GM23338 (cell line): Measurements from ENCODE around the gene PKLR. TPM values are rescaled to one million over a fixed set of nuclear protein-coding genes. Genes with fewer than 3 reads are reported as not detected.

ENCODE experiments used
- ATAC-seq: fragments of 200-7000 bp; cut with Tn5 transposase; 3 replicates; pipeline ENCODE4 v1.9.1; 2020
- DNase-seq: peaks from one replicate; pipeline ENCODE4 v3.0.0-alpha.2; 2015; ENCODE audit warnings: low spot score
- H2AFZ ChIP-seq: fragments of 200-600 bp; sonication (generic); 2 replicates; pipeline ENCODE4 v1.8.0; 2016; ENCODE audit warnings: antibody characterized with exemption, mild to moderate bottlenecking, moderate library complexity
- H3F3A ChIP-seq: fragments of 200-600 bp; sonication (generic); replicated peaks from 2 replicates; pipeline ENCODE4 v1.8.0; 2017; ENCODE audit warnings: antibody characterized with exemption, mixed run types, low read depth
- H3K27ac ChIP-seq: fragments of 200-600 bp; sonication (generic); 2 replicates; pipeline ENCODE4 v1.6.1; 2016; ENCODE audit warnings: low read depth
- H3K27me3 ChIP-seq: fragments of 200-600 bp; sonication (generic); 2 replicates; pipeline ENCODE4 v1.8.0; 2016; ENCODE audit warnings: mild to moderate bottlenecking, mixed run types, moderate library complexity; ENCODE audit not compliant: insufficient read depth
- H3K36me3 ChIP-seq: fragments of 200-600 bp; sonication (generic); 2 replicates; pipeline ENCODE4 v1.8.0; 2016; ENCODE audit warnings: mild to moderate bottlenecking; ENCODE audit not compliant: insufficient read depth
- H3K4me1 ChIP-seq: fragments of 200-600 bp; sonication (generic); 2 replicates; pipeline ENCODE4 v1.8.0; 2016; ENCODE audit warnings: mild to moderate bottlenecking, moderate library complexity; ENCODE audit not compliant: insufficient read depth
- H3K4me2 ChIP-seq: fragments of 200-600 bp; sonication (generic); 2 replicates; pipeline ENCODE4 v1.7.1; 2017; ENCODE audit warnings: mixed run types
- H3K4me3 ChIP-seq: fragments of 200-600 bp; sonication (generic); 2 replicates; pipeline ENCODE4 v1.6.1; 2016; ENCODE audit warnings: mixed run types
- H3K79me2 ChIP-seq: fragments of 200-600 bp; sonication (generic); replicated peaks from 2 replicates; pipeline ENCODE4 v1.8.0; 2017; ENCODE audit warnings: mild to moderate bottlenecking; ENCODE audit not compliant: insufficient read depth
- H3K9me2 ChIP-seq: fragments of 200-600 bp; sonication (generic); 2 replicates; pipeline ENCODE4 v1.8.0; 2017; ENCODE audit not compliant: insufficient read depth
- H4K20me1 ChIP-seq: fragments of 200-600 bp; sonication (generic); replicated peaks from 2 replicates; pipeline ENCODE4 v1.8.0; 2017; ENCODE audit warnings: mild to moderate bottlenecking; ENCODE audit not compliant: insufficient read depth
- H3K27ac Mint-ChIP-seq: 2 replicates; pipeline ENCODE4 v1.8.0; 2020; ENCODE audit warnings: inconsistent platforms, mild to moderate bottlenecking, moderate library complexity, mixed read lengths
- H3K27me3 Mint-ChIP-seq: 3 replicates; pipeline ENCODE4 v1.8.0; 2022; ENCODE audit warnings: low read depth, mild to moderate bottlenecking, moderate library complexity, mixed read lengths, inconsistent platforms; ENCODE audit not compliant: insufficient read depth, poor library complexity
- H3K36me3 Mint-ChIP-seq: 3 replicates; pipeline ENCODE4 v1.8.0; 2021; ENCODE audit warnings: low read depth, mild to moderate bottlenecking, inconsistent platforms, moderate library complexity, mixed read lengths
- H3K4me1 Mint-ChIP-seq: 3 replicates; pipeline ENCODE4 v1.8.0; 2020; ENCODE audit warnings: mild to moderate bottlenecking, inconsistent platforms, mixed read lengths
- H3K4me3 Mint-ChIP-seq: 3 replicates; pipeline ENCODE4 v1.8.0; 2021; ENCODE audit warnings: moderate library complexity, mild to moderate bottlenecking, inconsistent platforms, mixed read lengths
- H3K9me3 Mint-ChIP-seq: 3 replicates; pipeline ENCODE4 v1.8.0; 2020; ENCODE audit warnings: moderate library complexity, mild to moderate bottlenecking, inconsistent platforms, mixed read lengths
- CREB1 ChIP-seq: fragments of 250-450 bp; sonication (Bioruptor Pico); IDR thresholded peaks from 2 replicates; pipeline ENCODE4 v1.5.0; 2020; ENCODE audit warnings: low read depth, mild to moderate bottlenecking, moderate library complexity
- CTCF ChIP-seq, 2 experiments: fragments of 200-600 bp in 1 of 2; sonication (generic) in 1 of 2; conservative IDR thresholded peaks; 2 replicates each; pipeline versions ENCODE4 v1.5.1 to v1.6.1; 2016 to 2017; ENCODE audit warnings: antibody characterized with exemption in 2 of 2, low read depth in 2 of 2, mild to moderate bottlenecking in 2 of 2, moderate library complexity in 1 of 2
- ETS1 ChIP-seq: IDR thresholded peaks from 2 replicates; pipeline ENCODE4 v1.6.1; 2016; ENCODE audit warnings: antibody characterized with exemption
- EZH2 ChIP-seq: fragments of 200-600 bp; sonication (generic); IDR thresholded peaks from one replicate; pipeline ENCODE4 v1.8.0; 2017; ENCODE audit warnings: antibody characterized with exemption, mild to moderate bottlenecking, low read depth; ENCODE audit not compliant: unreplicated experiment
- EZH2phosphoT487 ChIP-seq: fragments of 200-600 bp; sonication (generic); IDR thresholded peaks from one replicate; pipeline ENCODE4 v1.8.1; 2018; ENCODE audit warnings: antibody characterized with exemption; ENCODE audit not compliant: unreplicated experiment
- JUNB ChIP-seq: IDR thresholded peaks from one replicate; pipeline ENCODE4 v1.6.1; 2016; ENCODE audit warnings: antibody characterized with exemption; ENCODE audit not compliant: unreplicated experiment
- NANOG ChIP-seq: IDR thresholded peaks from 2 replicates; pipeline ENCODE4 v1.6.1; 2016; ENCODE audit warnings: antibody characterized with exemption, borderline replicate concordance
- POLR2AphosphoS5 ChIP-seq: IDR thresholded peaks from 2 replicates; pipeline ENCODE4 v1.6.1; 2016; ENCODE audit warnings: antibody characterized with exemption, low read depth
- ZNF114 ChIP-seq: fragments of 250-450 bp; sonication (Bioruptor Pico); IDR thresholded peaks from 2 replicates; pipeline ENCODE4 v1.5.0; 2020; ENCODE audit warnings: mild to moderate bottlenecking, moderate library complexity
- ZNF331 ChIP-seq: fragments of 250-450 bp; sonication (Bioruptor Pico); IDR thresholded peaks from 2 replicates; pipeline ENCODE4 v1.5.0; 2020; ENCODE audit warnings: low read depth, mild to moderate bottlenecking, moderate library complexity
- polyA plus RNA-seq: library from polyadenylated mRNA; unstranded; fragments of >200 nt; fragmentation: Nextera tagmentation; extraction: Ambion mirVana; gene quantifications from 2 replicates; pipeline ENCODE4 v1.2.1, GENCODE V29; 2016
- total RNA-seq: library from RNA; depleted of rRNA; stranded (reverse); fragments of >200 nt; shearing (Covaris generic); gene quantifications from 2 replicates; pipeline ENCODE4 v1.2.3, GENCODE V29; 2014
- TF ChIP-seq, protein P1 (sequence below): IDR thresholded peaks from one replicate; pipeline ENCODE4 v1.6.1; 2018; ENCODE audit warnings: antibody characterized with exemption; ENCODE audit not compliant: unreplicated experiment

The PKLR gene
- total and polyA plus RNA-seq, 2 experiments from 2014 or later: 2.0 to 3.7 TPM

GRCh38 chr1:155325603-155325893 is 24.3 kb upstream of the PKLR start:
- peaks cover 19% of the 10 kb centered on the region for H3K4me1 ChIP-seq
- H3K79me2 ChIP-seq: 0 out of 2 replicates have a peak, but pooled peaks cover 5% of the 10 kb centered on the region
- H3K4me3 ChIP-seq: peak overlapping the region; percentile 99
- H3F3A ChIP-seq: peaks cover 22% of the 10 kb centered on the region
- H3K4me3 Mint-ChIP-seq: peak overlapping the region; percentile 95
- H4K20me1 ChIP-seq: no peaks in the 10 kb centered on the region; the same call in 1 of the 2 replicates
- no peaks in the 10 kb centered on the region for H3K9me3 Mint-ChIP-seq
- H2AFZ ChIP-seq: no peak overlapping the region
- no peaks in the 10 kb centered on the region for H3K9me2 ChIP-seq
- peak overlapping the region; percentile 99 for H3K4me2 ChIP-seq
- peaks cover 16% of the 10 kb centered on the region for H3K36me3 ChIP-seq
- no peak overlapping the region for H3K27ac ChIP-seq
- peaks cover 21% of the 10 kb centered on the region for H3K36me3 Mint-ChIP-seq
- H3K27me3 ChIP-seq: peaks cover 7% of the 10 kb centered on the region
- no peak for DNase-seq
- ATAC-seq: no peak
- no peak for TF ChIP-seq JUNB
- TF ChIP-seq EZH2phosphoT487: no peak
- H3K4me1 Mint-ChIP-seq: peaks cover 25% of the 10 kb centered on the region
- H3K27me3 Mint-ChIP-seq: peaks cover 16% of the 10 kb centered on the region
- H3K27ac Mint-ChIP-seq: no peak overlapping the region

- peak overlapping the region; percentile 68; the same call in 1 of the 2 replicates for H3K27ac Mint-ChIP-seq
- peak overlapping the region; percentile 95 for H3K4me3 Mint-ChIP-seq
- peaks cover 18% of the 10 kb centered on the region for H3K27me3 Mint-ChIP-seq
- Histone ChIP-seq H3K4me3 (peak overlapping the region; percentile 99), H4K20me1 (no peaks in the 10 kb centered on the region; the same call in 1 of the 2 replicates), H3K9me2 (no peaks in the 10 kb centered on the region), H3K4me1 (peaks cover 24% of the 10 kb centered on the region), H3K36me3 (peaks cover 16% of the 10 kb centered on the region), H3K27me3 (peaks cover 7% of the 10 kb centered on the region), H3K79me2 (0 out of 2 replicates have a peak, but pooled peaks cover 5% of the 10 kb centered on the region), H2AFZ (peak overlapping the region; percentile 95), H3K4me2 (peak overlapping the region; percentile 99), H3F3A (peaks cover 26% of the 10 kb centered on the region), H3K27ac (peak overlapping the region; percentile 78)
- DNase-seq (peak; percentile 94), ATAC-seq (peak; percentile 44)
- H3K4me1 Mint-ChIP-seq: peaks cover 31% of the 10 kb centered on the region
- TF ChIP-seq CREB1 (CRISPR knock-in tag): 0 out of 2 replicates have a peak, but pooled peaks have one; percentile 6
- TF ChIP-seq ETS1: no peak; the same call in 1 of the 2 replicates
- no peak; the same call in 1 of the 2 replicates for TF ChIP-seq POLR2AphosphoS5
- TF ChIP-seq, protein P1, sequence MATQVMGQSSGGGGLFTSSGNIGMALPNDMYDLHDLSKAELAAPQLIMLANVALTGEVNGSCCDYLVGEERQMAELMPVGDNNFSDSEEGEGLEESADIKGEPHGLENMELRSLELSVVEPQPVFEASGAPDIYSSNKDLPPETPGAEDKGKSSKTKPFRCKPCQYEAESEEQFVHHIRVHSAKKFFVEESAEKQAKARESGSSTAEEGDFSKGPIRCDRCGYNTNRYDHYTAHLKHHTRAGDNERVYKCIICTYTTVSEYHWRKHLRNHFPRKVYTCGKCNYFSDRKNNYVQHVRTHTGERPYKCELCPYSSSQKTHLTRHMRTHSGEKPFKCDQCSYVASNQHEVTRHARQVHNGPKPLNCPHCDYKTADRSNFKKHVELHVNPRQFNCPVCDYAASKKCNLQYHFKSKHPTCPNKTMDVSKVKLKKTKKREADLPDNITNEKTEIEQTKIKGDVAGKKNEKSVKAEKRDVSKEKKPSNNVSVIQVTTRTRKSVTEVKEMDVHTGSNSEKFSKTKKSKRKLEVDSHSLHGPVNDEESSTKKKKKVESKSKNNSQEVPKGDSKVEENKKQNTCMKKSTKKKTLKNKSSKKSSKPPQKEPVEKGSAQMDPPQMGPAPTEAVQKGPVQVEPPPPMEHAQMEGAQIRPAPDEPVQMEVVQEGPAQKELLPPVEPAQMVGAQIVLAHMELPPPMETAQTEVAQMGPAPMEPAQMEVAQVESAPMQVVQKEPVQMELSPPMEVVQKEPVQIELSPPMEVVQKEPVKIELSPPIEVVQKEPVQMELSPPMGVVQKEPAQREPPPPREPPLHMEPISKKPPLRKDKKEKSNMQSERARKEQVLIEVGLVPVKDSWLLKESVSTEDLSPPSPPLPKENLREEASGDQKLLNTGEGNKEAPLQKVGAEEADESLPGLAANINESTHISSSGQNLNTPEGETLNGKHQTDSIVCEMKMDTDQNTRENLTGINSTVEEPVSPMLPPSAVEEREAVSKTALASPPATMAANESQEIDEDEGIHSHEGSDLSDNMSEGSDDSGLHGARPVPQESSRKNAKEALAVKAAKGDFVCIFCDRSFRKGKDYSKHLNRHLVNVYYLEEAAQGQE: no peak
- TF ChIP-seq JUNB: no peak
- no peak for TF ChIP-seq ZNF331 (CRISPR knock-in tag)
- TF ChIP-seq NANOG: 0 out of 2 replicates have a peak, but pooled peaks have one; percentile 15
- TF ChIP-seq EZH2: no peak
- TF ChIP-seq ZNF114 (CRISPR knock-in tag): no peak
- TF ChIP-seq CTCF (conservative IDR thresholded peaks at IDR 0.05; ENCODE audit: low read depth in 2 of 2): peak; percentile 53 to 67
- H3K9me3 Mint-ChIP-seq: no peaks in the 10 kb centered on the region
- peaks cover 22% of the 10 kb centered on the region for H3K36me3 Mint-ChIP-seq
Observed at GRCh38 chr1:155324717-155325602, 23.7 kb upstream of the PKLR start.
